Transverse colon (tissue), 4 donors: Measurements from ENCODE around the gene TNRC6A.

Experiments
- CTCF ChIP-seq, 5 experiments: fragments of 200-600 bp in 3 of 5; fragments of 450-650 bp in 2 of 5; sonication (generic) in 3 of 5; IDR thresholded peaks; 1 replicate in 2 of 5; 2 replicates in 3 of 5; pipeline ENCODE4 v1.5.1; 2016 to 2017; ENCODE audit warnings: antibody characterized with exemption in 5 of 5, inconsistent platforms in 3 of 5, mild to moderate bottlenecking in 2 of 5, moderate library complexity in 1 of 5
- EP300 ChIP-seq: sonication (generic); formaldehyde crosslinking; IDR thresholded peaks from one replicate; pipeline ENCODE4 v1.6.1; 2017; ENCODE audit warnings: antibody characterized with exemption, low read depth
- POLR2AphosphoS5 ChIP-seq, 3 donors: sonication (generic); formaldehyde crosslinking; IDR thresholded peaks; one replicate each; pipeline ENCODE4 v1.6.1; 2016; ENCODE audit warnings: antibody characterized with exemption in 3 of 3

- TF ChIP-seq CTCF (IDR thresholded peaks at IDR 0.05) (no peak), POLR2AphosphoS5 (IDR thresholded peaks at IDR 0.05) (no peak), EP300 (no peak)
These were observed 117.3 kb downstream of the TNRC6A start for GRCh38 chr16:24846548-24847357.
